MM.1S (cell line): ENCODE results near the gene MAP3K20.

Experiments
- DNase-seq: peaks from one replicate; pipeline ENCODE4 v3.0.0-alpha.2; 2015
- H2AFZ ChIP-seq: fragments of 300-600 bp; sonication (generic); 2 replicates; pipeline ENCODE4 v1.6.0; 2016; ENCODE audit warnings: antibody characterized with exemption, low read length
- H3F3A ChIP-seq: fragments of 300-600 bp; sonication (generic); 2 replicates; pipeline ENCODE4 v1.6.1; 2016; ENCODE audit warnings: mild to moderate bottlenecking, antibody characterized with exemption, low read length, moderate library complexity, mixed read lengths; ENCODE audit not compliant: insufficient read depth
- H3K27ac ChIP-seq: fragments of 300-600 bp; sonication (generic); 2 replicates; pipeline ENCODE4 v1.5.1; 2016; ENCODE audit warnings: mild to moderate bottlenecking, low read length
- H3K27me3 ChIP-seq: fragments of 300-600 bp; sonication (generic); replicated peaks from 2 replicates; pipeline ENCODE4 v1.6.0; 2016; ENCODE audit warnings: low read length; ENCODE audit not compliant: insufficient read depth
- H3K36me3 ChIP-seq: fragments of 300-600 bp; sonication (generic); replicated peaks from 2 replicates; pipeline ENCODE4 v1.6.1; 2016; ENCODE audit warnings: mild to moderate bottlenecking, low read length, mixed read lengths; ENCODE audit not compliant: insufficient read depth
- H3K4me1 ChIP-seq: fragments of 300-600 bp; sonication (generic); 2 replicates; pipeline ENCODE4 v1.6.1; 2016; ENCODE audit warnings: low read length, mixed read lengths
- H3K4me2 ChIP-seq: fragments of 300-600 bp; sonication (generic); 2 replicates; pipeline ENCODE4 v1.6.0; 2016; ENCODE audit warnings: low read depth, low read length
- H3K4me3 ChIP-seq: fragments of 300-600 bp; sonication (generic); 2 replicates; pipeline ENCODE4 v1.5.1; 2016; ENCODE audit warnings: low read length, mixed read lengths
- H3K79me2 ChIP-seq: fragments of 300-600 bp; sonication (generic); 2 replicates; pipeline ENCODE4 v1.6.1; 2016; ENCODE audit warnings: mixed run types, low read length, mixed read lengths
- H3K9ac ChIP-seq: fragments of 300-600 bp; sonication (generic); 2 replicates; pipeline ENCODE4 v1.6.1; 2016; ENCODE audit warnings: low read length, mixed read lengths
- H3K9me2 ChIP-seq: fragments of 300-600 bp; sonication (generic); replicated peaks from 2 replicates; pipeline ENCODE4 v1.6.1; 2016; ENCODE audit warnings: mild to moderate bottlenecking, low read length, mixed read lengths; ENCODE audit not compliant: insufficient read depth
- H3K9me3 ChIP-seq: fragments of 300-600 bp; sonication (generic); replicated peaks from 2 replicates; pipeline ENCODE4 v1.6.1; 2016; ENCODE audit warnings: mild to moderate bottlenecking, low read length, mixed read lengths; ENCODE audit not compliant: insufficient read depth
- H4K20me1 ChIP-seq: fragments of 300-600 bp; sonication (generic); 2 replicates; pipeline ENCODE4 v1.6.1; 2016; ENCODE audit warnings: mild to moderate bottlenecking, low read length, moderate library complexity, mixed read lengths; ENCODE audit not compliant: insufficient read depth
- EZH2 ChIP-seq: fragments of 300-600 bp; sonication (generic); optimal IDR thresholded peaks from 2 replicates; pipeline ENCODE3; 2017; ENCODE audit warnings: low read depth, mild to moderate bottlenecking, antibody characterized with exemption, low read length, mixed read lengths
- EZH2phosphoT487 ChIP-seq: fragments of 300-600 bp; sonication (generic); IDR thresholded peaks from 2 replicates; pipeline ENCODE4 v1.6.1; 2018; ENCODE audit warnings: antibody characterized with exemption, low read length
- TF ChIP-seq, protein P1 (sequence below): fragments of 300-600 bp; sonication (generic); IDR thresholded peaks from 2 replicates; pipeline ENCODE4 v1.5.1; 2016; ENCODE audit warnings: antibody characterized with exemption, low read length, mixed read lengths

MAP3K20 gene

DNA sequence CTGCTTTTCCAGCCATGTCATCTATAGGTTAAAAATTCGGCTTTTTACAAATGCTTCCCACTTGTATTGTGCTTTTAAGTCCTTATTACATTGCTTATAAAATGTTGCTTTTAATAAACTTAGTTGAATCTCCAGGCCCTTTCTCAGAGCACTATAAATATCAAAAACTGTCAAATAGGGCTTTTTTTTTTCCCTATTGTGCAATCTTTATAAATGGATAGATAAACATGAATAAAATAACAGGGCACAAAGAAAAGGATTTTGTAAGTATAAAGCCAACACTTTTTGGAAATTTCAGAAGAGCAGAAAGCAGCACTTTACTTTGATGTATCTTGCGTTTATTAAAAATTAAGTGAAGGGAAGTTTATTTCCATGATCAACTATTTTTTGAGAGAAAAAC lies 171.5 kb downstream of the MAP3K20 start:
- Histone ChIP-seq H3K9ac (no peak overlapping the region), H3K27me3 (no peaks in the 10 kb centered on the region), H3K9me3 (no peaks in the 10 kb centered on the region), H2AFZ (no peak overlapping the region), H3K4me3 (no peak overlapping the region), H3K36me3 (no peaks in the 10 kb centered on the region), H3K27ac (no peak overlapping the region), H3K4me2 (no peak overlapping the region), H3K4me1 (no peaks in the 10 kb centered on the region), H3K9me2 (no peaks in the 10 kb centered on the region), H3K79me2 (no peaks in the 10 kb centered on the region), H3F3A (no peaks in the 10 kb centered on the region), H4K20me1 (no peaks in the 10 kb centered on the region)
- DNase-seq, result no peak
- TF ChIP-seq EZH2 (no peak), EZH2phosphoT487 (no peak)
- TF ChIP-seq, protein P1, sequence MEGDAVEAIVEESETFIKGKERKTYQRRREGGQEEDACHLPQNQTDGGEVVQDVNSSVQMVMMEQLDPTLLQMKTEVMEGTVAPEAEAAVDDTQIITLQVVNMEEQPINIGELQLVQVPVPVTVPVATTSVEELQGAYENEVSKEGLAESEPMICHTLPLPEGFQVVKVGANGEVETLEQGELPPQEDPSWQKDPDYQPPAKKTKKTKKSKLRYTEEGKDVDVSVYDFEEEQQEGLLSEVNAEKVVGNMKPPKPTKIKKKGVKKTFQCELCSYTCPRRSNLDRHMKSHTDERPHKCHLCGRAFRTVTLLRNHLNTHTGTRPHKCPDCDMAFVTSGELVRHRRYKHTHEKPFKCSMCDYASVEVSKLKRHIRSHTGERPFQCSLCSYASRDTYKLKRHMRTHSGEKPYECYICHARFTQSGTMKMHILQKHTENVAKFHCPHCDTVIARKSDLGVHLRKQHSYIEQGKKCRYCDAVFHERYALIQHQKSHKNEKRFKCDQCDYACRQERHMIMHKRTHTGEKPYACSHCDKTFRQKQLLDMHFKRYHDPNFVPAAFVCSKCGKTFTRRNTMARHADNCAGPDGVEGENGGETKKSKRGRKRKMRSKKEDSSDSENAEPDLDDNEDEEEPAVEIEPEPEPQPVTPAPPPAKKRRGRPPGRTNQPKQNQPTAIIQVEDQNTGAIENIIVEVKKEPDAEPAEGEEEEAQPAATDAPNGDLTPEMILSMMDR, result no peak

GRCh38 chr2:173248381-173248780 lies 172.7 kb downstream of the MAP3K20 start:
- Histone ChIP-seq H3K9me3 (no peaks in the 10 kb centered on the region), H3K79me2 (no peaks in the 10 kb centered on the region), H3K4me2 (no peak overlapping the region), H3K36me3 (no peaks in the 10 kb centered on the region), H3K4me3 (no peak overlapping the region), H3K27ac (no peak overlapping the region), H4K20me1 (no peaks in the 10 kb centered on the region), H3K9me2 (no peaks in the 10 kb centered on the region), H2AFZ (no peak overlapping the region), H3F3A (no peaks in the 10 kb centered on the region), H3K4me1 (no peaks in the 10 kb centered on the region), H3K9ac (no peak overlapping the region), H3K27me3 (no peaks in the 10 kb centered on the region)
- TF ChIP-seq EZH2 (no peak), EZH2phosphoT487 (no peak)
- TF ChIP-seq, protein P1, result no peak
- DNase-seq, result no peak

GRCh38 chr2:173249661-173250641 lies 174.3 kb downstream of the MAP3K20 start:
- DNase-seq, result no peak

DNA sequence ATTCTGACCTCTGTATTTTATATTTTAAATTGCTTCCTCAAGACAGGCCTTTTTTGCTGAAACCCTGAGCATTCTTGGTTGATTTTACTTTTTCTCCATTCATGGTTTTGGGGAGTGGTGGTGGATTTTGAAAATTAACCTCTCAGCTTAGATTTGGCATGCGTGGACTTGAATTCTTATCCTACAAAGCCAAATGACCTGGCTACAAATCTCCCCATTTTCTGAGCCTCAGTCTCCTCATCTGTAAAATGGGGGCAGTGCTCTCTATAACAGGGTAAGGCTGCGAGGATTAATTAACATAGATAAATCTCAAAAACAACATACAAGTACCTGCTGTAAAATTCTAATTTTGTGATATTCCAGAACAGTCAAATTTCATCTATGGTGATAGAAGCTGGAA lies 175.6 kb downstream of the MAP3K20 start:
- Histone ChIP-seq H3K4me3 (no peak overlapping the region), H3K36me3 (no peaks in the 10 kb centered on the region), H3F3A (no peaks in the 10 kb centered on the region), H3K9ac (no peak overlapping the region), H3K27me3 (no peaks in the 10 kb centered on the region), H2AFZ (no peak overlapping the region), H3K79me2 (no peaks in the 10 kb centered on the region), H3K27ac (no peak overlapping the region), H3K9me2 (no peaks in the 10 kb centered on the region), H3K9me3 (no peaks in the 10 kb centered on the region), H3K4me1 (no peaks in the 10 kb centered on the region), H4K20me1 (no peaks in the 10 kb centered on the region), H3K4me2 (no peak overlapping the region)
- no peak for DNase-seq
- no peak for TF ChIP-seq EZH2phosphoT487
- TF ChIP-seq, protein P1, result no peak
- TF ChIP-seq EZH2, result no peak

More at GRCh38 chr2:173249661-173250641, 174.3 kb downstream of the MAP3K20 start:
- Histone ChIP-seq H3K9me3 (no peaks in the 10 kb centered on the region), H3K36me3 (no peaks in the 10 kb centered on the region), H3K9ac (no peak overlapping the region), H3F3A (no peaks in the 10 kb centered on the region), H3K4me1 (no peaks in the 10 kb centered on the region), H3K9me2 (no peaks in the 10 kb centered on the region), H3K27ac (no peak overlapping the region), H3K27me3 (no peaks in the 10 kb centered on the region), H3K79me2 (no peaks in the 10 kb centered on the region), H2AFZ (no peak overlapping the region), H3K4me3 (no peak overlapping the region), H3K4me2 (no peak overlapping the region), H4K20me1 (no peaks in the 10 kb centered on the region)
- TF ChIP-seq EZH2phosphoT487 (no peak), EZH2 (no peak)
